ENCODE measurements around the gene SARDH. TPM values are rescaled to one million over a fixed set of nuclear protein-coding genes. Genes with fewer than 3 reads are reported as not detected.

The SARDH gene
- total RNA-seq, 2 experiments from 2014 or later = 5.5 to 5.6 TPM

DNA sequence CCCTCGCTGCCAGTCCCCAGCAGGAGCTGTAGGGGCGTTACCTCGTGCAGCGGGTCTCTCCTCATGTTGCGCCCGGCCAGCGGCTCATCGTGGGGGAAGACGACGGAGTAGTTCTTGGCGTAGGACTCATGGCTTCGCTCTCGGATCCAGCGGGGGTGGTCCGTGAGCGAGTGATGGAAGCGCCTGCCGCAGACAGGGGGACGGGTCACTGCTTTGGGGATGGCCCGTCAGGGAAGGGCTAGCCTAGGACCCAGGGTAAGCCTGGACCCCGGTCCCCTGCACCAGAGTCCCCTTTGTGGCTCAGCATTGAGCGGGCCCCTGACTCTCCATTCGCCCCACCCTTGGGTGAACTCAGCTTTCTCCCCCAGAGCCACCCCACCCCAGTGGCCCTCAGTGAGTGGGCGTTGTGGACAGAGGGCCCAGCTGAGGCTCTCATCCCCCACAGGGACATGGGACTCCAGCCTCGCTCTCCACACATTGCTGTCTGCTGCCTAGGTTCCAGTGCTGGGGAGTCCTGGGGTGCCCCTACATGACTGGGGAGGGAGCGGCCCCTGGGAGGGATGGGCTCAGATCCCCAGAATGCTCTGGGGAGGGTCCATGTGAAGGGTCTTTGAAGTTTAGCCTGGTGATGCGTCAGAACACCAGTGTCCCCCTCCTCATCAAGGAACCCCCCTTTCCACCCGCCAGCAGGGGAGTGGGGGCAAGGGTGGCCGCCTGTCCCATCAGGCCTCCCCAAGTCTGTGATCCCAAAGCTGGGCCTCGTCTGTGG, 29.7 kb downstream of the SARDH start:
- no peak for ATAC-seq
- Mint-ChIP-seq H3K36me3 (ENCODE audit: low read depth) (no peaks in the 10 kb centered on the region), H3K4me1 (ENCODE audit: low read depth) (peaks cover 36% of the 10 kb centered on the region), H3K4me3 (no peak overlapping the region), H3K27ac (no peak overlapping the region), H3K9me3 (no peaks in the 10 kb centered on the region), H3K27me3 (no peaks in the 10 kb centered on the region)
- DNase-seq = no peak
- ChIA-PET CTCF (interaction anchor here (0.8 to 1.4 kb wide), 5 partner anchors 17 to 175 kb away, joined by 3 to 5 read pairs (median 3); no protein-coding TSS in a partner anchor), POLR2A (no interaction called here)
- intact Hi-C loops (cut with micrococcal nuclease) = no loop called here
- TF ChIP-seq, protein P1, sequence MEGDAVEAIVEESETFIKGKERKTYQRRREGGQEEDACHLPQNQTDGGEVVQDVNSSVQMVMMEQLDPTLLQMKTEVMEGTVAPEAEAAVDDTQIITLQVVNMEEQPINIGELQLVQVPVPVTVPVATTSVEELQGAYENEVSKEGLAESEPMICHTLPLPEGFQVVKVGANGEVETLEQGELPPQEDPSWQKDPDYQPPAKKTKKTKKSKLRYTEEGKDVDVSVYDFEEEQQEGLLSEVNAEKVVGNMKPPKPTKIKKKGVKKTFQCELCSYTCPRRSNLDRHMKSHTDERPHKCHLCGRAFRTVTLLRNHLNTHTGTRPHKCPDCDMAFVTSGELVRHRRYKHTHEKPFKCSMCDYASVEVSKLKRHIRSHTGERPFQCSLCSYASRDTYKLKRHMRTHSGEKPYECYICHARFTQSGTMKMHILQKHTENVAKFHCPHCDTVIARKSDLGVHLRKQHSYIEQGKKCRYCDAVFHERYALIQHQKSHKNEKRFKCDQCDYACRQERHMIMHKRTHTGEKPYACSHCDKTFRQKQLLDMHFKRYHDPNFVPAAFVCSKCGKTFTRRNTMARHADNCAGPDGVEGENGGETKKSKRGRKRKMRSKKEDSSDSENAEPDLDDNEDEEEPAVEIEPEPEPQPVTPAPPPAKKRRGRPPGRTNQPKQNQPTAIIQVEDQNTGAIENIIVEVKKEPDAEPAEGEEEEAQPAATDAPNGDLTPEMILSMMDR (IDR thresholded peaks at IDR 0.05) = no peak

DNA sequence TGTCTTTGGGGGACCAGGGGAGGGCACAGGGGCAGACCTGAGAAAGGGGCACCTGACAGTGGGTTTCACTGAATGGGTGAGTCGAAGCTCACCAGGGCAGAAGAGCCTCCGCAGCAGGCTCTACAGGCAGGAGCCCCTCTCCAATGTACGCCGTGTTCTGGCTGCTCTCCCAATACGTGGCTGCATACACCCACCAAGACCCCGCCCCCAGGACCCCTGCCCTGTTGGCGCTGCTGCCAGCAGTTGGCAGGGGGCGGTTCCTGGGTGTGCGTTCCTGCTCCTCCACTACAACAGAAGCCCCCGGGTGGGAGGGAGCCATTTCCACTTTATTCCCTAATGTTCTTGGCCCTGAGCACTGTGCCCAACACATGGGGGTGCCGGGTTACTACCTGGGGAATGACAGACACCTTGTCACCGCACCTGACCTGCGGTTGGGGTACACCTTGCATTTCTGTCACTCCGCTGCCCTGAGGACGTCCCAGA, 30.3 kb downstream of the SARDH start:
- no peaks in the 10 kb centered on the region for H3K9me3 Mint-ChIP-seq
- ATAC-seq = no peak
- POLR2A ChIA-PET = interaction anchor here (0.9 to 1.2 kb wide), 2 partner anchors 12 to 24 kb away, joined by 3 read pairs; no protein-coding TSS in a partner anchor
- H3K27me3 Mint-ChIP-seq = no peaks in the 10 kb centered on the region
- CTCF ChIA-PET = no interaction called here
- H3K36me3 Mint-ChIP-seq (ENCODE audit: low read depth) = no peaks in the 10 kb centered on the region
- TF ChIP-seq, protein P1 (IDR thresholded peaks at IDR 0.05) = no peak
- H3K27ac Mint-ChIP-seq = no peak overlapping the region
- H3K4me1 Mint-ChIP-seq (ENCODE audit: low read depth) = peaks cover 33% of the 10 kb centered on the region
- intact Hi-C loops (cut with micrococcal nuclease) = no loop called here
- H3K4me3 Mint-ChIP-seq = no peak overlapping the region
- no peak for DNase-seq

DNA sequence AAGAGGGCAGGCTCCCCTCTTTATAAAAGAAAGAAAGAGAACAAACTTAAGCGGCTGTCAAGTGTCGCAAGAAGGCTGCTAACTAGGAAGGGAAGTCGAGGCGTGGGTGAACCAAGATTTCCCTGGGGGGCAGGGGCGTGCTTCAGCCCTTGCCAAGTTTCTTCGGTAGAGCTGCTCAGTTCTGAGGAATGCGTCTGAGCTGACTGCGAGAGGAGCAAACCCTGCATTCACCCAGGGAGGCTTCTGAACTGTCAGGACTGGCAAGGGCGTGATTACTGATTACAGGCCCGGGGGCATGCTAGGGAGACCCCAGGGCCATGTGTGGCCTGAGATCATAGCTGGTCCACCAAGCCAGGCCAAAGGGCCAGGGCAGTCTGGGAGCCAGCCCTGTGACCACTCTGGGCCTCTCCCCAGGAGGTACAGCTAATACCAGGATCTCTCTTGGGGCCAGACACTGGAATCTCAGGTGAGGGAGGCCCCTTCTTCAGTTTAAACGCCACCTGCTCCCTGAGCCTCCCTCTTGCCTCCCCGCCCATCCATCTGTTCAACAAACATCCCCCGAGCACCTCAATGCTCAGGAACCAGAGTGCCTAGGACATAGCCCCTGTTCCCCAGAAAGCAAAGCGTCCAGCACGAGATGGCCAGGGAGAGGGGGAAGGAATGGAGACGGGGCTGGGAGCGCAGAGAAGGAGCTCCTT, 30.9 kb downstream of the SARDH start:
- ATAC-seq = no peak
- DNase-seq = no peak
- ChIA-PET POLR2A (interaction anchor here (0.9 to 1.2 kb wide), 2 partner anchors 11 to 23 kb away, joined by 3 read pairs; no protein-coding TSS in a partner anchor), CTCF (interaction anchor here (1.2 kb wide), 1 partner anchor 23 kb away, joined by 3 read pairs; no protein-coding TSS in a partner anchor)
- intact Hi-C loops (cut with micrococcal nuclease) = no loop called here
- TF ChIP-seq, protein P1 (IDR thresholded peaks at IDR 0.05) = no peak
- no peaks in the 10 kb centered on the region for H3K9me3 Mint-ChIP-seq
- peaks cover 35% of the 10 kb centered on the region for H3K4me1 Mint-ChIP-seq (ENCODE audit: low read depth)
- H3K27ac Mint-ChIP-seq = no peak overlapping the region
- no peak overlapping the region for H3K4me3 Mint-ChIP-seq
- no peaks in the 10 kb centered on the region for H3K36me3 Mint-ChIP-seq (ENCODE audit: low read depth)
- H3K27me3 Mint-ChIP-seq = no peaks in the 10 kb centered on the region

DNA sequence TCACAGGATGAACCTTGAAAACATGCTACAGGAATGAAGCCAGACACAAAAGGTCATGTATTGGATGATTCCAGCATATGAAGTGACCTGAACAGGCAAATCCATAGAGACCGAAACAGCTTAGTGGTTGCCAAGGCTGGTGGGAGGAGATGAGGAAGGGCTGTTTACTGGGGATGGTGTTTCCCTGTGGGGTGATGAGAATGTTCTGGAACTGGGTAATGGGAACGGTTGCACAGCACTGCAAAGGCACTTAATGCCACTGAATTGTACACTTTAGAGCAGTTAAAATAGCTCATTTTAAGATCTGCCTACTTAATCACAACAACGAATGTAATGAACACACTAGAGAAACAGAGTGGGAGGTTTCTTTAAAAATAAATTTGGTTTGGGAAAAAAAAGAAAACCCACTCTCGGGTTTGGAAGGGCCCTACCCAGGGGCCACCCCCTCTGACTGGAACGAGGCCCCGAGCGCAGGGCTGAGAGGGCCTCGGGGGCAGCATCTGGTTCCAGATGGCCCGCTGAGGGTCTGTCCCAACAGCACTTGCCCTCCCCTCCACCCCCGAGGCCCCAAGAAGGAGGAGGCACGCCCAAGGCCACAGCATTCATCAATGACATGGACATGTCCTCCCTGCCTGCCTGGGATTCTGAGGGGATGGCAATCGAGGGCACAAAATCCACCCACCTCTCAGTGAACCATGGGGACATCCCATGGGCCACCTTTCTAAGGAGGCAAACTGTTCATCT, 31.7 kb downstream of the SARDH start:
- intact Hi-C loops (cut with micrococcal nuclease) = no loop called here
- Mint-ChIP-seq H3K4me3 (no peak overlapping the region), H3K9me3 (no peaks in the 10 kb centered on the region), H3K27me3 (no peaks in the 10 kb centered on the region), H3K27ac (no peak overlapping the region), H3K36me3 (ENCODE audit: low read depth) (no peaks in the 10 kb centered on the region), H3K4me1 (ENCODE audit: low read depth) (peaks cover 41% of the 10 kb centered on the region)
- TF ChIP-seq, protein P1 (IDR thresholded peaks at IDR 0.05) = no peak
- ChIA-PET CTCF (interaction anchor here (1.2 kb wide), 1 partner anchor 23 kb away, joined by 3 read pairs; no protein-coding TSS in a partner anchor), POLR2A (interaction anchor here (0.9 to 1.2 kb wide), 2 partner anchors 11 to 23 kb away, joined by 3 read pairs; no protein-coding TSS in a partner anchor)
- no peak for DNase-seq
- no peak for ATAC-seq

Data from activated CD8-positive, alpha-beta T cell treated with anti-CD3 and anti-CD28 coated beads for 36 hours (primary cell).